B cell (primary cell): ENCODE data around the gene CDKAL1. TPM values are rescaled to one million over a fixed set of nuclear protein-coding genes. Genes with fewer than 3 reads are reported as not detected.

Source experiments
- ATAC-seq: fragments of 200-7000 bp; cut with Tn5 transposase; one replicate; pipeline ENCODE4 v1.10.0; 2021; ENCODE audit warnings: low read depth, mild to moderate bottlenecking, moderate number of reproducible peaks, moderate library complexity
- CTCF ChIA-PET: fragments of 350-600 bp; sonication (Branson Sonifier 250); formaldehyde crosslinking; loops from one replicate; lab custom pipeline; 2021; ENCODE audit warnings: antibody characterized with exemption, inconsistent platforms; lab: Charles Lee
- POLR2A ChIA-PET: fragments of 350-600 bp; sonication (Branson Sonifier 250); formaldehyde crosslinking; loops from one replicate; lab custom pipeline; 2021; ENCODE audit warnings: antibody characterized with exemption; lab: Charles Lee
- DNase-seq: peaks from one replicate; pipeline ENCODE4 v3.0.0; 2013
- H2AFZ ChIP-seq: 2 replicates; pipeline ENCODE4 v1.6.1; 2012; ENCODE audit warnings: mild to moderate bottlenecking, low read depth, low read length; ENCODE audit not compliant: insufficient read depth, poor library complexity, severe bottlenecking
- H3K27ac ChIP-seq, 2 donors: 1 replicate in 1 of 2; 2 replicates in 1 of 2; pipeline ENCODE4 v1.5.1; 2012 to 2013; ENCODE audit warnings: low read length in 2 of 2, mild to moderate bottlenecking in 2 of 2, moderate library complexity in 1 of 2
- H3K27me3 ChIP-seq, 4 experiments: fragments of 200-600 bp in 1 of 4; sonication (generic) in 1 of 4; replicated peaks in 1 of 4; 1 replicate in 2 of 4; 2 replicates in 2 of 4; pipeline versions ENCODE4 v1.6.1 to v1.7.0; 2013 to 2016; ENCODE audit warnings: low read length in 3 of 4, mild to moderate bottlenecking in 2 of 4, mixed read lengths in 1 of 4, moderate library complexity in 1 of 4; ENCODE audit not compliant: insufficient read depth in 4 of 4, control insufficient read depth in 3 of 4; ENCODE audit errors: control extremely low read depth in 1 of 4
- H3K36me3 ChIP-seq, 2 experiments: replicated peaks in 1 of 2; 1 replicate in 1 of 2; 2 replicates in 1 of 2; pipeline versions ENCODE4 v1.6.1 to v1.7.1; 2013; ENCODE audit warnings: low read length in 1 of 2; ENCODE audit not compliant: insufficient read depth in 2 of 2, control insufficient read depth in 1 of 2; ENCODE audit errors: control extremely low read depth in 1 of 2, extremely low read depth in 1 of 2
- H3K4me1 ChIP-seq, 2 donors: fragments of 200-600 bp in 1 of 2; sonication (generic) in 1 of 2; 1 replicate in 1 of 2; 2 replicates in 1 of 2; pipeline versions ENCODE4 v1.5.1 to v1.6.1; 2013 to 2017; ENCODE audit warnings: low read length in 2 of 2; ENCODE audit not compliant: control insufficient read depth in 2 of 2, insufficient read depth in 2 of 2
- H3K4me2 ChIP-seq: replicated peaks from 2 replicates; pipeline ENCODE3; 2012; ENCODE audit warnings: mild to moderate bottlenecking, low read depth, low read length; ENCODE audit not compliant: poor library complexity, severe bottlenecking
- H3K4me3 ChIP-seq, 5 experiments: fragments of 200-600 bp in 1 of 5; sonication (generic) in 1 of 5; 1 replicate in 3 of 5; 2 replicates in 2 of 5; pipeline versions ENCODE4 v1.5.1 to v1.7.0; 2011 to 2016; ENCODE audit warnings: low read length in 4 of 5, mild to moderate bottlenecking in 4 of 5, low read depth in 2 of 5, control low read depth in 1 of 5, moderate library complexity in 1 of 5; ENCODE audit not compliant: insufficient read depth in 1 of 5; ENCODE audit errors: control extremely low read depth in 1 of 5, extremely low read depth in 1 of 5
- H3K79me2 ChIP-seq: fragments of 200-600 bp; sonication (generic); one replicate; pipeline ENCODE4 v1.6.0; 2016; ENCODE audit warnings: low read length; ENCODE audit not compliant: control insufficient read depth, insufficient read depth
- H3K9ac ChIP-seq: fragments of 200-600 bp; sonication (generic); 2 replicates; pipeline ENCODE4 v1.6.1; 2017; ENCODE audit warnings: mild to moderate bottlenecking, low read length, moderate library complexity
- H3K9me3 ChIP-seq, 3 donors: one replicate each; pipeline versions ENCODE4 v1.6.1 to v1.7.1; 2013; ENCODE audit warnings: low read length in 2 of 3; ENCODE audit not compliant: control insufficient read depth in 2 of 3, insufficient read depth in 1 of 3; ENCODE audit errors: control extremely low read depth in 1 of 3
- H4K20me1 ChIP-seq: 2 replicates; pipeline ENCODE4 v1.6.0; 2012; ENCODE audit warnings: mild to moderate bottlenecking, low read length; ENCODE audit not compliant: insufficient read depth, control insufficient read depth, poor library complexity, severe bottlenecking
- H3K27ac Mint-ChIP-seq: one replicate; pipeline ENCODE4 v1.8.0; 2021; ENCODE audit warnings: mixed read lengths
- H3K27me3 Mint-ChIP-seq: one replicate; pipeline ENCODE4 v1.8.0; 2021; ENCODE audit warnings: mixed read lengths
- H3K4me1 Mint-ChIP-seq: one replicate; pipeline ENCODE4 v1.8.0; 2021; ENCODE audit warnings: mixed read lengths
- H3K4me3 Mint-ChIP-seq: one replicate; pipeline ENCODE4 v1.8.0; 2021; ENCODE audit warnings: mixed read lengths
- H3K9me3 Mint-ChIP-seq: one replicate; pipeline ENCODE4 v1.8.0; 2022; ENCODE audit warnings: mixed read lengths; ENCODE audit not compliant: insufficient read depth
- EZH2 ChIP-seq: IDR thresholded peaks from 2 replicates; pipeline ENCODE4 v1.6.1; 2012; ENCODE audit warnings: borderline replicate concordance, low read depth, mild to moderate bottlenecking, moderate library complexity, low read length; ENCODE audit not compliant: insufficient read depth, poor library complexity, severe bottlenecking
- WGBS: methylation state at CpG from one replicate; pipeline ENCODE4 v1.1.5; 2013; ENCODE audit warnings: missing lambda C conversion rate; ENCODE audit not compliant: insufficient coverage; 5-methylcytosine and 5-hydroxymethylcytosine counted together
- intact Hi-C: fragments of 100-400 bp; cut with micrococcal nuclease; formaldehyde crosslinking; loops from one replicate; pipeline ENCODE4 v1.10.0; 2022
- polyA plus RNA-seq: library from polyadenylated mRNA; depleted of rRNA; stranded (reverse); fragments of >200 nt; gene quantifications from 2 replicates; pipeline ENCODE4 v1.2.3, GENCODE V29; 2012
- total RNA-seq, 2 donors: library from RNA; stranded (reverse); fragments of 120-200 nt in 1 of 2; gene quantifications; 1 replicate in 1 of 2; 2 replicates in 1 of 2; pipeline versions ENCODE4 v1.2.3 to v1.2.4, GENCODE V29; 2013 to 2022
- TF ChIP-seq, protein P1 (sequence below): fragments of 200-600 bp; IDR thresholded peaks from one replicate; pipeline ENCODE4 v1.8.0; 2022; ENCODE audit warnings: antibody characterized with exemption, mild to moderate bottlenecking

CDKAL1 gene
- total and polyA plus RNA-seq, 2 donors (not counting 1 experiment from before 2014, with no cell fraction given) = 6.1 to 33.3 TPM

- no peak for TF ChIP-seq EZH2
- TF ChIP-seq, protein P1, sequence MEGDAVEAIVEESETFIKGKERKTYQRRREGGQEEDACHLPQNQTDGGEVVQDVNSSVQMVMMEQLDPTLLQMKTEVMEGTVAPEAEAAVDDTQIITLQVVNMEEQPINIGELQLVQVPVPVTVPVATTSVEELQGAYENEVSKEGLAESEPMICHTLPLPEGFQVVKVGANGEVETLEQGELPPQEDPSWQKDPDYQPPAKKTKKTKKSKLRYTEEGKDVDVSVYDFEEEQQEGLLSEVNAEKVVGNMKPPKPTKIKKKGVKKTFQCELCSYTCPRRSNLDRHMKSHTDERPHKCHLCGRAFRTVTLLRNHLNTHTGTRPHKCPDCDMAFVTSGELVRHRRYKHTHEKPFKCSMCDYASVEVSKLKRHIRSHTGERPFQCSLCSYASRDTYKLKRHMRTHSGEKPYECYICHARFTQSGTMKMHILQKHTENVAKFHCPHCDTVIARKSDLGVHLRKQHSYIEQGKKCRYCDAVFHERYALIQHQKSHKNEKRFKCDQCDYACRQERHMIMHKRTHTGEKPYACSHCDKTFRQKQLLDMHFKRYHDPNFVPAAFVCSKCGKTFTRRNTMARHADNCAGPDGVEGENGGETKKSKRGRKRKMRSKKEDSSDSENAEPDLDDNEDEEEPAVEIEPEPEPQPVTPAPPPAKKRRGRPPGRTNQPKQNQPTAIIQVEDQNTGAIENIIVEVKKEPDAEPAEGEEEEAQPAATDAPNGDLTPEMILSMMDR = no peak
- peaks cover 5% of the 10 kb centered on the region for H3K4me1 Mint-ChIP-seq
- H4K20me1 ChIP-seq = no peaks in the 10 kb centered on the region
- no peak overlapping the region for H2AFZ ChIP-seq
- no peaks in the 10 kb centered on the region for H3K9me3 ChIP-seq
- ChIA-PET POLR2A (no interaction called here), CTCF (no interaction called here)
- no peak for DNase-seq
- no peak overlapping the region for H3K9ac ChIP-seq
- peaks cover 0 to 1% of the 10 kb centered on the region in 2 experiments for H3K36me3 ChIP-seq
- no peak overlapping the region for H3K4me3 ChIP-seq
- no peak overlapping the region for H3K27ac Mint-ChIP-seq
- H3K4me1 ChIP-seq = peaks cover 0 to 11% of the 10 kb centered on the region in 2 donors
- H3K27me3 Mint-ChIP-seq = no peaks in the 10 kb centered on the region
- ATAC-seq = no peak
- H3K79me2 ChIP-seq = no peaks in the 10 kb centered on the region
- no peak overlapping the region for H3K4me2 ChIP-seq
- no CpG with 5 or more reads among the region's 2 CpGs for WGBS
- H3K9me3 Mint-ChIP-seq = no peaks in the 10 kb centered on the region
- no peaks in the 10 kb centered on the region for H3K27me3 ChIP-seq
- H3K27ac ChIP-seq = no peak overlapping the region
- intact Hi-C loops = no loop called here
- H3K4me3 Mint-ChIP-seq = no peak overlapping the region
These were observed 630.6 kb downstream of the CDKAL1 start for GRCh38 chr6:21164768-21165326.

DNA sequence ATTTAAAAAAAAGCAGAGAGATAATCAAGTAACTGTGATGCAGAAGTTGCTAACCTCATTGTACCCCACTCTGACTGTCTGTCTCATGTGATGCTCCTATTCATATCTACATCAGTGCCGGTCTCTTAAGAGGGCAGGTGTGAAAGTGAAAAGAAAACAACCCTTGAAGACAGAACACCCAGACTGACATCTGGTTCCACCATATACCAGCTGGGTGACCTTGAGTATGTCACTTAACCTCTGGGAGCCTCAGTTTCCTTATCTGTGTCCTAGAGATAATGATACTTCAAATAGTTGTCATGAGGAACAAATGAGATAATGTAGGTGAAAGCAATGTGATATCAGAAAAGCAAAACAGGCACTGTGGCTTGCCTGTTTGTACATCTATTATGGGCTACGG is 632.5 kb downstream of the CDKAL1 start:
- Mint-ChIP-seq H3K27ac (no peak overlapping the region), H3K4me1 (peaks cover 5% of the 10 kb centered on the region), H3K27me3 (no peaks in the 10 kb centered on the region), H3K9me3 (no peaks in the 10 kb centered on the region), H3K4me3 (no peak overlapping the region)
- H3K9me3 ChIP-seq = no peaks in the 10 kb centered on the region
- no peak overlapping the region for H3K4me2 ChIP-seq
- H3K36me3 ChIP-seq = peaks cover 0 to 1% of the 10 kb centered on the region in 2 experiments
- H3K27ac ChIP-seq = no peak overlapping the region
- TF ChIP-seq, protein P1 = no peak
- TF ChIP-seq EZH2 = no peak
- no peak for ATAC-seq
- WGBS = 89% methylated on average over 1 of the region's 2 CpGs
- no peak for DNase-seq
- CTCF ChIA-PET = no interaction called here
- H3K27me3 ChIP-seq = no peaks in the 10 kb centered on the region
- intact Hi-C loops = no loop called here
- H4K20me1 ChIP-seq = no peaks in the 10 kb centered on the region
- POLR2A ChIA-PET = no interaction called here
- H2AFZ ChIP-seq = no peak overlapping the region
- no peak overlapping the region for H3K4me3 ChIP-seq
- no peaks in the 10 kb centered on the region for H3K79me2 ChIP-seq
- no peak overlapping the region for H3K9ac ChIP-seq
- peaks cover 0 to 11% of the 10 kb centered on the region in 2 donors for H3K4me1 ChIP-seq
